ENCODE results near the gene RAB7B. TPM values are rescaled to one million over a fixed set of nuclear protein-coding genes. Genes with fewer than 3 reads are reported as not detected.

The RAB7B gene
- total RNA-seq, 2 donors from 2014 or later = 2.5 to 12.0 TPM

DNA sequence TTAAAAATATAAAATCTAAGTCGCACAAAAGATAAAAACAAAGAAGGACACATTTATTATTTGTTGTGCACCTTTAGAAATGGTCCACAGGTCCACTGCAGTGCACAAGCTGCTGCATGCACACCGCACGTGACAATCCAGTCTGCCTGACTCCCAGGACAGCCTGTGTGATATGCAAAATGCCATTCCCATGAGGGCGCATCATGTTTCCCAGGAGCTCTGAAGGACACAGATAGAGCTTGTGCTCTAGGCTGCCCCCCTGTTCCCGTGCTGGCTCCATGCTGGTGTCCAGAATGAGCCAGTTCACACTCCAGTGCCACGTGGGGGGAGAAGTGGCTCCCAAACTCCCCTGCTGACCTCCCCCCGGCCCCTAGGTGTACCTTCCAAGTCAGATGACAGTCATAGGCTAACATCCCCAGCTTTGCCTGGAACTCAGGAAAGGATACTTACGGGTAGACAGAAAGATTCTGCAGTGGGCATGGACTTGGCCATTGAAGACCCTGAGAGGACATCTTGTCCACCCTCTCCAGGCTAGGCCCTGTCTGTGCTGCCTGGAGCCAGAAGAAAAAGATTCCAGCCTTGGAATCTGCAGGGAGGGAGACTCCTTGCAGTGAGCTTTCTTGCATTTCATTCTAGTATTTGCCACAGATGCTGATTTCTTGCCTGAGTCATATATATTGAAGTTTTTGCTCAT is 26.3 kb downstream of the RAB7B start:
- no peak for ATAC-seq (ENCODE audit: insufficient number of reproducible peaks, low FRiP score, low read depth)
- no peak for DNase-seq (ENCODE audit: low spot score)
- no peaks in the 10 kb centered on the region for H3K9me3 ChIP-seq

DNA sequence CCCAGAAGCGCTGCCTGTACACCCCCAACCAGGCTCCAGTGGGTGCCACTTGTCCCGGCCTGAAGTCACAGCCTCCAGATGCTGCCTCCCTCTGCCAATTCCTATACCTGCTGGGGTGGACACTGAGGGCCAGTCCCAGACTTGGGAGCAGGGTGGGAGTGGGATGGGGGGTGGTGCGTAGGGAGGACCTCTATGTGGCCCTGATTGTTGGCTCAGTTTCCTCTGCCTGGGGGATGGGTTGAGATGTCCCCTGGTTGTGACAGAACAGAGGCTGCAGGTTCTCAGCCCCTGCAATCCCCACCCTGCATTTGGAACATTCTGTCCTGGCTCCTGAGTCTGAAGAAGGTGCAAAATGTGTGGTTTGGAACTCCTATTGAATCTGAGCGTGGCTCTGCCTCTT is 27.2 kb downstream of the RAB7B start:
- DNase-seq (ENCODE audit: low spot score) (no peak), ATAC-seq (ENCODE audit: insufficient number of reproducible peaks, low FRiP score, low read depth) (no peak)
- Histone ChIP-seq H3K27ac (no peak overlapping the region), H3K27me3 (replicated peaks; ENCODE audit: insufficient read depth) (no peaks in the 10 kb centered on the region), H3K4me3 (no peak overlapping the region), H3K4me1 (ENCODE audit: control insufficient read depth in 1 of 2, low read depth in 2 of 2) (peaks cover 0 to 7% of the 10 kb centered on the region in 2 donors), H3K9me3 (no peaks in the 10 kb centered on the region), H3K36me3 (no peaks in the 10 kb centered on the region)
- TF ChIP-seq, protein P1, sequence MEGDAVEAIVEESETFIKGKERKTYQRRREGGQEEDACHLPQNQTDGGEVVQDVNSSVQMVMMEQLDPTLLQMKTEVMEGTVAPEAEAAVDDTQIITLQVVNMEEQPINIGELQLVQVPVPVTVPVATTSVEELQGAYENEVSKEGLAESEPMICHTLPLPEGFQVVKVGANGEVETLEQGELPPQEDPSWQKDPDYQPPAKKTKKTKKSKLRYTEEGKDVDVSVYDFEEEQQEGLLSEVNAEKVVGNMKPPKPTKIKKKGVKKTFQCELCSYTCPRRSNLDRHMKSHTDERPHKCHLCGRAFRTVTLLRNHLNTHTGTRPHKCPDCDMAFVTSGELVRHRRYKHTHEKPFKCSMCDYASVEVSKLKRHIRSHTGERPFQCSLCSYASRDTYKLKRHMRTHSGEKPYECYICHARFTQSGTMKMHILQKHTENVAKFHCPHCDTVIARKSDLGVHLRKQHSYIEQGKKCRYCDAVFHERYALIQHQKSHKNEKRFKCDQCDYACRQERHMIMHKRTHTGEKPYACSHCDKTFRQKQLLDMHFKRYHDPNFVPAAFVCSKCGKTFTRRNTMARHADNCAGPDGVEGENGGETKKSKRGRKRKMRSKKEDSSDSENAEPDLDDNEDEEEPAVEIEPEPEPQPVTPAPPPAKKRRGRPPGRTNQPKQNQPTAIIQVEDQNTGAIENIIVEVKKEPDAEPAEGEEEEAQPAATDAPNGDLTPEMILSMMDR (IDR thresholded peaks at IDR 0.05) = no peak

More for the DNA sequence above, 26.3 kb downstream of the RAB7B start:
- Histone ChIP-seq H3K27me3 (replicated peaks; ENCODE audit: insufficient read depth) (no peaks in the 10 kb centered on the region), H3K36me3 (no peaks in the 10 kb centered on the region), H3K4me1 (ENCODE audit: control insufficient read depth in 1 of 2, low read depth in 2 of 2) (peaks cover 0 to 7% of the 10 kb centered on the region in 2 donors), H3K27ac (no peak overlapping the region), H3K4me3 (no peak overlapping the region)
- TF ChIP-seq, protein P1 (IDR thresholded peaks at IDR 0.05) = no peak

DNA sequence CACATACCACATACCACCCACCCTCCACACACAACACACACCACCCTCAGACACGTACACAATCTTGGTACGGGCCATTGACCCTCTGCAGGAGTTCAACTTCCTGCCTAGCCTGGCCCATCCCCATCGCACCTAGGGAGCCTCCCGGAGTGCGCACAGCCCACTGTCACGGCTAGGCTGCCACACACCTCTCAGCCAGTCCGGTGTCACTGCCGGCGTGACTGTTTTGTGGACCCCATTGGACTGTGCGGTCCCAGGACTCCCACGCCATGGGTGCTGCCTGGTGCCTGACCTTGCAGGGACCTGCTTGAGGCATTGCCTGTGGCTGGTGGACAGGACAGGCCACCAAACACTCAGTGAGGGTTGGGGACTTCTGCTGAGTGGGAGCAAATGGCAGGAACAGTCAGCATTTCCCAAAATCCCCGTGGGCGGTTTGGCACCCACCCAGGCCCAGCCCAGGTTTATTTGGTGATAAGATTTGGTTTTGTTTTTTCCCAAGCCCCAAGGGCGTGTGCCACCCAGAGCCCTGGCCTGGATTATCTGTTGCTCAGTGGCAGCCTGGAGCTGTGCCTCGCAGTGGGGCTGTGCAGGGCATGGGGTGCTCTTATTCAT is 27.7 kb downstream of the RAB7B start:
- peaks cover 0 to 7% of the 10 kb centered on the region in 2 donors for H3K4me1 ChIP-seq (ENCODE audit: control insufficient read depth in 1 of 2, low read depth in 2 of 2)
- DNase-seq (ENCODE audit: low spot score) (no peak), ATAC-seq (ENCODE audit: insufficient number of reproducible peaks, low FRiP score, low read depth) (no peak)
- H3K27ac ChIP-seq = no peak overlapping the region
- no peaks in the 10 kb centered on the region for H3K9me3 ChIP-seq
- no peaks in the 10 kb centered on the region for H3K27me3 ChIP-seq (replicated peaks; ENCODE audit: insufficient read depth)
- H3K36me3 ChIP-seq = no peaks in the 10 kb centered on the region
- TF ChIP-seq, protein P1 (IDR thresholded peaks at IDR 0.05) = no peak
- H3K4me3 ChIP-seq = no peak overlapping the region

DNA sequence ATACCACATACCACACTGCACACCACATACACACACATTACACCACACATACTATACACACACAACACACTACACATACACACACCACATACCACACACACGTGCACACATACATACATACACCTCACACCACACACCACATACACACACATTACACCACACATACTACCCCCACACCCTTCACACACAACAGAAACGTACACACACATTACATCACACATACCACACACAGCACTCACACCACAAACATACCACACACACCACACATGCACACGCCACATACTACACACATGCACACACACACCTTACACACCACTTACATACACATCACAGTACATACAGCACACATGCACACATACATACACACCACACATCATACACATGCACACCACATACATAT is 28.5 kb downstream of the RAB7B start:
- peaks cover 0 to 7% of the 10 kb centered on the region in 2 donors for H3K4me1 ChIP-seq (ENCODE audit: control insufficient read depth in 1 of 2, low read depth in 2 of 2)
- no peak for DNase-seq (ENCODE audit: low spot score)
- H3K27me3 ChIP-seq (replicated peaks; ENCODE audit: insufficient read depth) = no peaks in the 10 kb centered on the region
- ATAC-seq (ENCODE audit: insufficient number of reproducible peaks, low FRiP score, low read depth) = no peak
- H3K36me3 ChIP-seq = no peaks in the 10 kb centered on the region
- H3K27ac ChIP-seq = no peak overlapping the region
- H3K9me3 ChIP-seq = no peaks in the 10 kb centered on the region
- no peak overlapping the region for H3K4me3 ChIP-seq
- TF ChIP-seq, protein P1 (IDR thresholded peaks at IDR 0.05) = no peak

DNA sequence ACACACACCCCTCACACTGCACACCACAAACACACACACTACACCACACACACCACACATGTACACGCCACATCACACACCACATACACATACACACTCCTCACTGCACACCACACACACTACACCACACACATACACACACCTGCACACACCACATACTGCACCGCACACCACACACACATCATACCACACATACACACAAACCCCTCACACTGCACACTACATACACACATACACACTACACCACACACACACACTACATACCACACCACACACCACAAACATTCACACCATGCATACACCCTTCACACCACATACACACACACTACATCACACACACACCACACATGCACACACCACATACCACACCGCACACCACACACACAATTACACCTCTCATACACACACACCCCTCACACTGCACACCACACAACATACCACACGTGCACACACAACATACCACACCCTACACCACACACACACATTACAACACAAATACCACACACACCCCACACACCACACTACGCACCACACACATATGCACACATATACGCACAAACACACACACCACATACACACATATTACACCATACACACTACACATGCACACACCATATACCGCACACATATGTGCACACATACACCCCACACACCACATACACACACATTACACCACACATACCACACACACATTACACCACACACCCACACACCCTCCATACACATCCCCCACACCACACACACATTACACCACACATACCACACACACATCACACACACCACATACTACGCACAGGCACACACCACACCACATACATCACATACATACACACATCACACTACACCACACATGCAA is 29.6 kb downstream of the RAB7B start:
- H3K27me3 ChIP-seq (replicated peaks; ENCODE audit: insufficient read depth) = no peaks in the 10 kb centered on the region
- H3K4me3 ChIP-seq = no peak overlapping the region
- TF ChIP-seq, protein P1 (IDR thresholded peaks at IDR 0.05) = no peak
- peaks cover 0 to 7% of the 10 kb centered on the region in 2 donors for H3K4me1 ChIP-seq (ENCODE audit: control insufficient read depth in 1 of 2, low read depth in 2 of 2)
- no peaks in the 10 kb centered on the region for H3K36me3 ChIP-seq
- ATAC-seq (ENCODE audit: insufficient number of reproducible peaks, low FRiP score, low read depth) (no peak), DNase-seq (ENCODE audit: low spot score) (no peak)
- no peak overlapping the region for H3K27ac ChIP-seq
- no peaks in the 10 kb centered on the region for H3K9me3 ChIP-seq
